Measurements from ENCODE around the gene UBE2L6.
A peak's percentile ranks its signal among the peaks of the same experiment; 100 is the strongest.

Gene UBE2L6

DNA sequence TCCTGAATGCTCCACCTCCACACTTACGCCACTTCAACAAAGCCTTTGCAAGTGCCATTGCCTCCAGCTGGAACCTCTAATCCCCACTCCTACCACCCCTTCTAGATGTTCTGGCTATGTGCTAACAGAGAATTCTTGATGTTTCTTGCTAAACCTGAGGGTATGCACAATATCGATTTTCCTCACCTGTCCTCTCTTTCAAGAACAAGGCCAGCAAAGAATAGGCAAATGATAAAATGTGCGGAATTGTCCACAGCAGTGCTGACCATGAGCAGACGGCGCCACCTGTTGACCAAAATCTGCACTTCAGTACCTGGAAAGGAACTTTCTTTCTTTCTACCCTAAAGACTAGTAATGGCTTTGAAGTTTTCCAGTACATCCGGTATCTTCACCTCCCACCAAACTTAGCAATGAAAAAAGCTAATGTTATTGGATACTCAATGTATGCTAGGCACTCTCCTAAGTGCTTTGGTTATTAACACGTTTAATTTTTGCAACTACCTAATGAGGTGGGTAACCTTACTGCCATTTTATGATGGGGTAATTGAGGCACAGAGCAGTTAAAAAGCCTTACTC is 40.3 kb downstream of the UBE2L6 start:
- peak; percentile 66 to 78 for DNase-seq

DNA sequence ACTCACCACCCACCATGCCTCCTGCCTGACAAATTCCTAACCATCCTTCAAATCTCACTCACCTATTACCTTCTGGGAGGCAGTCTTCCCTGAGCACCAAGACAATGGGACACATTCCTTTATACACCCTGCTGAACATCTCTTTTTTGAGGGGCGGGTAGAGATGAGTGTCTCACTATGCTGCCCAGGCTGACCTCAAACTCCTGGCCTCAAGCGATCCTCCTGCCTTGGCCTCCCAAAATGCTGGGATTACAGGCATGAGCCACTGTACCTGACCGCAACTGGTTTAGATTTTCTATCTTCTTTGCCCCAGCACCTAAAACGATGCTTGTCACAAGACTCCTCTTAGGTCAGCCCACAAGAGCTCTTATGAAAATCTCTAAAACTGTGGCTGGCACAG is 44.1 kb downstream of the UBE2L6 start:
- no peak for DNase-seq

DNA sequence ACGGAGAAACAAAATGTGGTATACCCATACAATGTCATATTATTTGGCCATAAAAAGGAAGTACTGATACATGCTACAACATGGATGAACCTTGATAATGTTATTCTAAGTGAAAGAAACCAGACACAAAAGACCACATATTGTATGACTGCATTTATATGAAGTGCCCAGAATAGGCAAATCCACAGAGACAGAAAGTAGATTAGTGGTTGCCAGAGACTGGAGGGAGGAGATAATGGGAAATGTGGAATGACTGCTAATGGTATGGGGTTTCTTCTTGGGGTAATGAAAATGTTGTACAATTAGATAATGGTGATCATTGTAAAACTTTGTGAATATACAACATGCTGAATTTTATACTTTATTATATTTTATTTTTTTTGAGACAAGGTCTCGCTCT is 46.4 kb downstream of the UBE2L6 start:
- no peak for DNase-seq

DNA sequence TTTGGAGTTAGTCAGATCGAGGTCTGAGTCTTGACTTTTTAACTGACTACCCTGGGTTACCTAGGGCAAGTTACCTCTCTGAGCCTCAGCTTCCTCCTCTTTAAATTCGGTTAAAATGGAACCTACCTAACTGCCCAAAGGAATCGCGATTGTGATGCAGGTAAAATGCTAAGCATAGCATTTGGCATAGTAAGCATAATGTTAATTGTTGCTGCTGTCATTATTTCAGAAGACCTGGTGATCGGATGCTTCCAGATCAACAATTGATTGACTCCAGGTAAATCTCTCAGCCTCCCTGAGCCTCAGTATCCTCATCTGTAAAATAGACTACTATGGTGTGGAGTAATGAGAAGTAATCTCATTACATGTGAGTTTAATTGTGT is 51.4 kb downstream of the UBE2L6 start:
- DNase-seq: no peak

DNA sequence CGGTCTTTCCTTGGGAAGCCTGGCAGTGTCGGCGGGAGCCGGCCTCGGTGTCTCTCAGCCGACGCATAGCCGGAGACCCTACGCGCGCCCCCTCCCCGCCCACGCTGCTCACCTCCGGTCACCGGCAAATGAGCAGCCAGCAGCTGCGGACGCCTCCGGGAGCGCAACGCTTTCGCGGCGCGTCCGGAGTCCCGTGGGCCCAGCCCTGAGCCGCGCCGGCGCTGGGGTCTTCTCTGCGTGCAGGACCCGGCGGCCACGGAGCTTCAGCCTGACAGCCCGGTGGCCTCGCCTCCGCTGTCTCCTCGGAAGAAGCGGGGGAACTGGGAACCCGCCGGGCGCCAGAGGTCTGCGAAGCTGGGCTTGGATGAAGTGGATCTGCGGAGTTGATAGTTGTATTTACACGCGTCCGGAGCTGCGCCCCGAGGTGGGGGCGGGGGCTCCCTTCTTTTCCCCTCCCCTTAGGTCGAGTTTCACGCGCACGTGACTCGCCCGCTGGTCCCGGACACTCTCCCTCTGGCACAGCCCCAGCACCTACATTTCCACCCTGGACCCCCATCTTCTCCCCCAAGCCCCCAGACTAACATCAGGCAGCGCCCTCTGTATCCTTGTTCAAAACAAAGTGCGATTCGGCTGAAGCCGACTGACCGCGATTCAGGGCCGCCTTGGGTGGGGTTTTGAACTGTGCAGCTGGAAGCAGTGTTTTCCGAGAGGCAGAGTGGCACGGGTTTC is 52.0 kb downstream of the UBE2L6 start, which contains the start of gene SLC43A1:
SLC43A1 (minus strand) TSS at position 371 of the 729 bp plus-strand sequence. CDS start 1,591 bp downstream, outside the sequence.
- peak; percentile 6 to 9 for DNase-seq

DNA sequence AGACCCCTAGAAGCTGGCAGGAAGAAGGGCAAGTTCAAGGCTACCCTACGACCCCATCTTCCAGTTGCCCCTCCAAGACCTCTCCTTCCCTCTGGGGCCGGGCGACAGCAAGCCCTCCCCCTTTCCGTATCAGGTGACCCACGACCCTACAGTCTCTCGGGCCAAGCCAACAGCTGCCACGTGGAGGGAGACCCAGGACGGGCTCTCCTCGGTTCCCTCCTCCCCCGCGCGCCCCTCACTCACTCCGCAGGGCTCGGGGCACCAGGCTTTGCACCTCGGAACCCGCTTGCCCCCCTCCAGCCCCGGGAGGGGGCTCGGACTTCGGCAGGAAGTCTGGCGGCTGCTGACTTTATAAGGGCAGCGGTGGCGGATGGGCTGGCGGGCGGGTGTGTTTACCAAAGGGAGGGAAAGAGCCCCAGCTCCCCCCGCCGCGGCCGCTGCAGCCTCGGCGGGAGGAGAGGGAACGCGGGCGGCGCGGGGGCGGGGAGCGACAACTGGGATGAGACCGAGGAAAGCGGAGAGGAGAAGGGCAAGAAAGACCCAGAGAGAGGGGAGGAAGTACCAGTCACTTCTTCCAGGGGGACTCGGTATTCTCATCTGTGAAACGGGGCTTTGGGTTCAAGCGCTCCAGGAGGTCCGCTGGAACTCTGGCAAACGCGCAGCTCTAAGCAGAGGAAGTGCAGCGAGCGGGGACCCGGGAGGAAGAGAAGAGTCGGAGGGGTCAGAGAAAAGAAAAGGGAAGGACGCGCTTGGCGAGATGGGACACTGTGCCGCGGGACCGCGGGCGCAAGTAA is 52.7 kb downstream of the UBE2L6 start:
- DNase-seq: peak; percentile 35 to 45

DNA sequence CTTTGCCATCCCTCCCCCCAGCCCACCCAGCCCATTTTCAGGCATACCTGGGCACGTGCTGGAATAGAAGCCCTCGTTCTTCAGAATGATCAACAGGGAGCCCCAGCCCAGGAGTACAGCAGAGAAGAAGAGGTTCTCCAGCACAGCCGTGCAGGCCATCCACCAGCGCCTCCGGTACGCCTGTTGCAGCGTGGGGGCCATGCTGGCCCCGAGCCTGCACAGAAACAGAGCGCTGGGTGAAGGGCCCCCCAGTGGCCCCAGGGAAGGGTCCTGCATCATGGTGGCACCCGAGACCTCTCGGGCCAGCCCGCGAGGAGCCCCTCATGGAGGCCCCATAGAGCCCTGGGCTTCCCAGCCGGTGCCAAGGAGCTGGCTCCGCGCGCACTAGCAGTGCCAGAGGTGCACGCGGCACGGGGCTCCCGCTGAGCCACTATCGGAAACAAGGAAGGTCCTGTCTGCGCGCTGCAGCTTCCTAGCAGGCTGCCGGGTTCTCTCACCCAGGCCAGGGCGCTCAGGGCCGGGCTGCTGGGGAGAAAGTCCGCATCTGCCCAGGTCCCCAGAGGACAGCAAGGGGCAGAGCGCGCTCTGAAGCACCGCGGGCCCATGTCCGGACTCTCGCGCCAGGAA is 53.4 kb downstream of the UBE2L6 start:
- DNase-seq: peak; percentile 9 to 29

DNA sequence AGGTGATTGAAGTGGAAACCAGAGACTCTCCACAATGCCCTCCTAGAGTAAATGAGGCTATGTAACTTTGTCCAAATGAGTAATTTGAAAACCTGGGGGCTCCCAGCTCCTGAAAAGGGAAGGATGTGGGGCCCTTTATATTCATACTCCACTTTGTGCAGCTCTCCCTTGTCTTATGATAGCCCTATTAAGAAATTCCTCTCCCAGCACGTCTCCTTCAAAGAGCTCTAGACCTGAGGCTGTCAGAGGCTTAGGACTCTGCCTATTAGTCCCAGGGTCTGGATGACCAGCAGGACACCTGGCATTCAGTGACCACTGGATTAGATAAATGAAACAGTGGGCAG is 54.0 kb downstream of the UBE2L6 start:
- no peak for DNase-seq

DNA sequence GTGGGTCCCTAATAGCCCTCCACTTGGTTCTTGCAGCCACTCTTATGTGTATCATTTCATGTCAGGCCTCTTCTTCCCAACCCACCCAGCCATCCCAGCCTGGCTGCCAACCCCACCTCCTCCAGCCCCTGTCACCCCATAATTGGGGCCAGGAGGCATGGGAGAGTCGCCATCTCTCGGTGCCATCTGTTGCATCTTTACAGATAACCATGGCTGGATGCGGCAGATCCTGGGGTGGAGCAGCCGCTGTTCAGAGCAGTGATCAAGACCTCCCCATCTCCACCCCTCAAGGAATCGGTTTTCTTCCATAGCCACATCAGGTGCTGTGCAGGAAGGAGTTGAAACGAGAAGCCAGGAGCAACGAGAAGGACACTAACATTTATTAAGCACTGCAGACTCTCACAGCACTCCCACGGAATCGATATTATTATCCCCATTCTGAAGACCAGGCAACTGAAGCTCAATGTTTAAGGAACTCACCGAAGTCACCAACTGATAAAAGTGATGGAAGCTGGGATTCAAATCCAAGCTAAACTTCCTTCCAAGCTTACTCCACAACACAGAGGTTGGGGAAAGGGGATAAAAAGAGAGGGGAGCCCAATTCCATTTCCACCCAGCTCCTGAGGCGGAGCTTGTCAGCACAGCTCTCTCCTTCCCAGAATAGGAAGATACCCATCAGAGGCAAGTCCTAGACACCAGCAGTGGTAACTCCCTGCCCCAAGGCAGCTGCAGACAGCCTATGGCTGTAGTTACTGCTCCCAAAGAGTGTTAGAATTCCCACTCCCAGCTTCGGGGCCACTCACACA is 54.6 kb downstream of the UBE2L6 start:
- DNase-seq: no peak

DNA sequence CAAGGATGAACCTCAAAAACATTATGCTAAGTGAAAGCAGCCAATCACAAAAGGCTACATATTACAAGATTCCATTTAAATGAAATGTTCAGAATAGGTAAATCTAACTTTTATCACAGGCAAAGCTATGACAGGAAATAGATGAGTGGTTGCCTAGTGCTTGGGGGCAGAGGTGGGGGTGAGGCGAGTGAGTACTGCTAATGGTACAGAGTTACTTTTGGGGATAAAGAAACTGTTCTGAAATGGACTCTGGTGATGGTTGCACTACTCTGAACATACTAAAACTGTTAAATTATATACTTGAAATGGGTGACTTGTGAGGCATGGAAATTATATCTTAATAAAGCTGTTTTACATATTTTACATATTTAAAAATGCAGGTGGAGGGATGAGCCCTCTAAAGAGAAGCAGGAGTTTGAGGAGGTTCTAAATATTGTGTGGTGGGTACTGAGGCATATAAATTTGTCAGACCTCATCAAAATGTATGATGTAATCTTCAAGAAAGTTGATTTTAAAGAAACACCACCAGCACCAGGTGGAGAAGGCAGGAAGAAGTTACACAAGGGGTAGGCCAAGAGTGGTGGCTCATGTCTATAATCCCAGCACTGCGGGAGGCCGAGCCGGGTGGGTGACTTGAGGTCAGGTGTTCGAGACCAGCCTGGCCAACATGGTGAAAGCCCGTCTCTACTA is 55.6 kb downstream of the UBE2L6 start:
- DNase-seq: no peak

DNA sequence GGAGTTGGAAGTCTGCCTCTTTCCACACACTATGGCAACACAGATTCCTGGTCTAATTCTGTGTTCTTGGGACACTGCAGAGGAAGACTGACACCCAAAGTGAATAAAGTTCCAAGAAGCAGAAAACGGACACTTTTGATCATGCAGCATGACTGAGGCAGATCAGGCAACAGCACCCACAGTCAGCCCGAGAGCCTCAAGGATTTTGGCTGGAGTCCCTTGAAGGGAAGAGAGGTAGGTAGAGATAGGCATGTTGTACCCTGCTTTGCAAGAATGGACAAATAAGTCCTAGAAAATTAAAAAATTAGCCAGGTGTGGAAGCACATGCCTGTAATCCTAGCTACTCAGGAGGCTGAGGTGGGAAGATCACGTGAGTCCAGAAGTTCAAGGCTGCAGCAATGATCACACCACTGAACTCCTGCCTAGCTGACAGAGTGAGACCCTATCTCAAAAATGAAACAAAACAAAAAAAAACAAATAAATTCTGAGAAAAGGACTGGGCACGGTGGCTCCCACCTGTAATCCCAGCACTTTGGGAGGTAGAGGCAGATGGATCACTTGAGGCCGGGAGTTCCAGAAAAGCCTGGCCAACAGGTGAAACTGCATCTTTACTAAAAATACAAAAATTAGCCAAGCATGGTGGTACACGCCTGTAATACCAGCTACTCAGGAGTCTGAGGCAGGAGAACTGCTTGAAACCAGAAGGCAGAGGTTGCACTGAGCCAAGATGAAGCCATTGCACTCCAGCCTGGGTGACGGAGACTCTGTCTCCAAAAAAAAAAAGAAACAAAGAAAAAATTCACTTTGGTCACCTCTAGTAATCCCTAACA is 58.9 kb downstream of the UBE2L6 start:
- DNase-seq: no peak

DNA sequence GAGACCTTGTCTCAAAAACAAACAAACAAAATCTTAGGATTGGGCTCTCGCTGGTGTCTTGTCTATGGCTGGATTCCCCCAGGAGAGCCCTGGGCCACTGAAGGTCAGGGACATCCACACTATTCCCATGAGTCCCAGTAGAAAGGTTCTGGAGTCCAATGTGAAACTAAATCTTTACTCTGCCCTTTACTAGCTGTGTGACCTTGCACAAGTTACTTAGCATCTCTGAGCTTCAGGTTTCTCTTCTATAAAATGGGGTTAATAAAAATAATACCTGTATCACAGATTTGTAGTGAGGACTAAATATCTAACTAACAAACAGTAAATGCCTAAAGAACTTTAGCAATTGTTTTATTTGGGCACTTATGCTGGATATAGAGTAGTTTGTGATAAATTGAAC is 61.0 kb downstream of the UBE2L6 start:
- no peak for DNase-seq

DNA sequence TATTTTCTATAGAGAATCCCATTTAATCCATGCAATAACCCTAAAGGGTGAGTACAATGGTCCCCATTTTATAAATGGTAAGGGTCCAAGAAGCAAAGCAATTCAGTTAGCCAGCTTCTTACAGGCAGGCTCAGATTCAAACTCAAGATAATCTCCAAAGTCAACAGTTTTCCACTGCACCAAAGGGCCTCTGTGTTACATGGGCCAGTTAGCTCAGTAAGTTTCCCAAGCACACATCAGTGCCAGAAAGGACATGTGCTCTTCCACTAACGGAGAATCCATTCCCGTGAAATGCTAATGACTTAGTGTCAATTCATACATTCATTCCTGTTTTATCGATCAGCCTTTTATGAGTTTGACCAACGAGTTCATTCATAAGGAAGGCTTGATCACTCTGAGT is 63.0 kb downstream of the UBE2L6 start:
- DNase-seq: no peak

DNA sequence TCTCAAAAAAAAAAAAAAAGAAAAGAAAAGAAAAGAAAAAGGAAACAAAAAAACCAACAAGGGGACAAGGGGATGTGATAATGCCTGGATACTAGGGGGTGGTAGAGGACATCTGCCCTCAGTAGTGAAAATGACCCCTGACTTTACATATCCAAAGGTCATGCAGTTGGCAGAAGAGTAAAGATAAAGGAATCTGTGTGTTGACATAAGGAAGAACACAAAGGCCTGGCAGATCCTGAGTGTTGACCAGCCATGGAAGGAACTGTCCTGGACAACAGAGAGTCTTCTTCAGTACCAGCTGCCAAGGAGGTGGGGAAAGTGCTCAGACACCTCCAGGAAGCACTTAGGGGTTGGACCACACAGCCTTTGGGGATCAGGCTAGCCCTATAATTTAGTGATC is 64.6 kb downstream of the UBE2L6 start:
- no peak for DNase-seq

DNA sequence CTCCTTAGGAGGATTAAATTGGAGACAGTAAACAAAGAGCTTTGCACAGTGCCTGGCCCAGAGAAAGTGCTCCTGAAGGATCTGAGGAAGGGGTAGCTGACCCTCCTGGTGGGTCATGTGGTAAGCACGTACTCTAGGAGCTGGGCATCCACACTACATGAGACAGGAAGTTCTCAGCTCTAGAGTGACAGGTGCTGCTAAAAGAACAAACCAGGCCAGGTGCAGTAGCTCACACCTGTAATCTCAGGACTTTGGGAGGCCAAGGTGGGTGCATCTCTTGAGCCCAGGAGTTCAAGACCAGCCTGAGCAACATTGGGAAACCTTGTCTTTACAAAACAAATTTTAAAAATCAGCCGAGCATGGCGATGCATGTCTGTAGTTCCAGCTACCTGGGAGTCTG is 65.1 kb downstream of the UBE2L6 start:
- DNase-seq: no peak

DNA sequence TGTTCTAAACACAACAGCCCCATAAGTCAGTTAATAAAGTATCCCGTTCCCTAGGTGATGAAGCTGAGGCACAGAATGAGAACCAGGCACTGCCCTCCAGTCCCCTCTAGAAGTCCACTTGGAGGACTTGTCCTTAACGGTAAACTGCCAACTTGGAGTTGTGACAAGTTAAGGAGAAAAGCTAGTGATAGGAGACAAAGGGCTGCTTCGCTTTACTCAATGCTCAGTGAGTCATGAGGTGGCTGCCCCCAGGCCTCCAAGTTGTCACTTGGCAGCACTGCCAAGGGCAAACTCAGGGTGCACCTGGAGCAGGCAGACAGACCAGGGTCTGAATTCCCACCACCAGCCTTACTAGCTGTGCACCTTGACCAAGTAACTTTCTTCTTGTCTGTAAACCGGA is 65.5 kb downstream of the UBE2L6 start:
- DNase-seq: no peak
